OCI-M2 (cell line): ENCODE results near the gene ZNRF3.

Source experiments
- DNase-seq: peaks from one replicate; lab custom pipeline; 2025; ENCODE audit not compliant: unreplicated experiment; lab: John Stamatoyannopoulos, UW

Gene ZNRF3

GRCh38 chr22:28950617-28951411, 67.4 kb downstream of the ZNRF3 start:
- no peak for DNase-seq

GRCh38 chr22:28951530-28951929, 68.2 kb downstream of the ZNRF3 start:
- DNase-seq = no peak

GRCh38 chr22:28951969-28952521, 68.7 kb downstream of the ZNRF3 start:
- DNase-seq = no peak

- DNase-seq = no peak
Measured at GRCh38 chr22:28952857-28953256, 69.5 kb downstream of the ZNRF3 start.

- DNase-seq = no peak
Measured at GRCh38 chr22:28953403-28953802, 70.0 kb downstream of the ZNRF3 start.

- DNase-seq = no peak
Measured at GRCh38 chr22:28953976-28954880, 70.9 kb downstream of the ZNRF3 start.

- DNase-seq = no peak
Measured at GRCh38 chr22:28955817-28956216, 72.4 kb downstream of the ZNRF3 start.

GRCh38 chr22:28956506-28956905, 73.1 kb downstream of the ZNRF3 start:
- no peak for DNase-seq

GRCh38 chr22:28958611-28959010, 75.2 kb downstream of the ZNRF3 start:
- DNase-seq = no peak

GRCh38 chr22:28962042-28962554, 78.7 kb downstream of the ZNRF3 start:
- DNase-seq = no peak

GRCh38 chr22:28963362-28963761, 80.0 kb downstream of the ZNRF3 start:
- no peak for DNase-seq

GRCh38 chr22:28967163-28967665, 83.8 kb downstream of the ZNRF3 start:
- no peak for DNase-seq

- DNase-seq = no peak
Measured at GRCh38 chr22:28967969-28968368, 84.6 kb downstream of the ZNRF3 start.

GRCh38 chr22:28969401-28970168, 86.2 kb downstream of the ZNRF3 start:
- DNase-seq = no peak

GRCh38 chr22:28973352-28973751, 90.0 kb downstream of the ZNRF3 start:
- DNase-seq = no peak

GRCh38 chr22:28977060-28977459, 93.7 kb downstream of the ZNRF3 start:
- DNase-seq = no peak

GRCh38 chr22:28977481-28977971, 94.2 kb downstream of the ZNRF3 start:
- no peak for DNase-seq

- no peak for DNase-seq
Measured at GRCh38 chr22:28978158-28978557, 94.8 kb downstream of the ZNRF3 start.

- DNase-seq = no peak
Measured at GRCh38 chr22:28978863-28979796, 95.8 kb downstream of the ZNRF3 start.
